Left renal cortex interstitium (tissue), 4 donors: Measurements from ENCODE around the gene CSMD2. TPM values are rescaled to one million over a fixed set of nuclear protein-coding genes. Genes with fewer than 3 reads are reported as not detected.

ENCODE experiments used
- DNase-seq, 4 donors: peaks; one replicate each; pipeline ENCODE4 v3.0.0-alpha.2; 2013; ENCODE audit warnings: low read depth in 4 of 4, low spot score in 2 of 4, missing footprints in 1 of 4
- polyA plus RNA-seq, 4 donors: library from polyadenylated mRNA; unstranded; fragments of 120-200 nt; gene quantifications; one replicate each; pipeline ENCODE4 v1.2.1, GENCODE V29; 2013; ENCODE audit not compliant: insufficient read length in 4 of 4

Gene CSMD2
- polyA plus RNA-seq, 4 donors = 0.60 to 1.4 (median 0.92) TPM

- DNase-seq = no peak
Measured at GRCh38 chr1:33482412-33482811, 682.6 kb downstream of the CSMD2 start.

DNA sequence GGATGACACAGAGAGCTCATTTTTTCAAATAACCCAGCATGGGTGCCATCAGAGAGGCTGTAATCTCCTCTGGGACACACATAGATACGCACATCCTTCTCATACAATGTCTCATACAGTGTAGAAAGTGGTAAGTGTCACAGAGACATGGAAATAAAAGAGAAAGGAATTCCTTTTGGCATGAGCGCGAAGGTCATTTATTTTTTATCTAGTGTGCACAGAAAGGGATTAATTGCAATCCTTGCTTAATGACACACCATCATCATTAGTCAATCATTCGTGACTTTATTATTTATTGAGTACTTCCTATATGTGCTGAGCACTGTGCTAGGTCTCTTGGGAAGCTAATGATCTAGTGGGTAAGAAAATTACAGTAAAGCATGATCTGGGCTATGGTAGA lies 687.6 kb downstream of the CSMD2 start:
- DNase-seq = no peak

DNA sequence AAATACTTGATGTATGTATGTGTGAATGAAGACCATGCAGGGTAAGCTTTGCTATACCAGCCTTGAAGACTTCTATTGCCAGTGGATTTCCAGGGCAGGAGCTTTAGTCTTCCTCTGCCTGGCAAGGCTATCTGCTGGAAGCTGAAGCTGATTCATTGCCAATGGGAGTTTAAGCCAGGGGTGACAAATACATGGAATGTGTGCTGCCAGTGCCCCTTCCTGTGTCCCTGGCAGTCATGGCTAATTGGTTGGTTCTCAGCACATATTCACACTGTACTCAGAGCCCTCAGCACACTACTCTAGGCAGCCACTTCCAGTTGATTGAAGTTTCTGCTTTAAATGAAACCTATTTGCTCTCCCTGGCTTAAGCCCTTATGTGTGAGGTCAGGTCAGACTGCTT lies 691.1 kb downstream of the CSMD2 start:
- DNase-seq = no peak

GRCh38 chr1:33472269-33472980 lies 692.6 kb downstream of the CSMD2 start, which contains the start of gene ZSCAN20:
Gene ZSCAN20 (plus strand): TSS chr1:33472645. CDS start chr1:33479289, 6,644 bp downstream.
- DNase-seq = peak; percentile 84 to 96 (median 92)

GRCh38 chr1:33471416-33471815 lies 693.6 kb downstream of the CSMD2 start:
- no peak for DNase-seq

- DNase-seq = peak; percentile 56 to 81 (median 66)
Measured at GRCh38 chr1:33470495-33471012, 694.5 kb downstream of the CSMD2 start.

GRCh38 chr1:33469691-33470090 lies 695.3 kb downstream of the CSMD2 start:
- no peak for DNase-seq

DNA sequence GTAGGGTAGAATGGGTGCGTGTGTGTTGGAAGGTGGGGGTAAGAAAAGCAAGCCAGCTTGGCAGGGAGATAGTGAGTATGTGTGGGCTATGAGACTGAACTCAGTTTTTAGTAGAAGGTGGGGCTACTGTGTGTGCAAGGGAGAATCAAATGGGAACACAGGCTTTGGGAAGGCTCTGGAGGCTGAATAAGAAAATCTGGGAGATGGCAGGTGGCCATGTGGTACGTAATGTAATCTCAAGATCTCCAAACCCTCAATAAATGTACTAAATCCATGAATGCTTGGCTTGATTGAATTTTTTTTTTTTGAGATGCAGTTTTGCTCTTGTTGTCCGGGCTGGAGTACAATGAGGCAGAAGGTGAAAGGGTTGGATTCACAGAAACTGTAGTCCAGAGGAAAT lies 696.1 kb downstream of the CSMD2 start:
- no peak for DNase-seq

DNA sequence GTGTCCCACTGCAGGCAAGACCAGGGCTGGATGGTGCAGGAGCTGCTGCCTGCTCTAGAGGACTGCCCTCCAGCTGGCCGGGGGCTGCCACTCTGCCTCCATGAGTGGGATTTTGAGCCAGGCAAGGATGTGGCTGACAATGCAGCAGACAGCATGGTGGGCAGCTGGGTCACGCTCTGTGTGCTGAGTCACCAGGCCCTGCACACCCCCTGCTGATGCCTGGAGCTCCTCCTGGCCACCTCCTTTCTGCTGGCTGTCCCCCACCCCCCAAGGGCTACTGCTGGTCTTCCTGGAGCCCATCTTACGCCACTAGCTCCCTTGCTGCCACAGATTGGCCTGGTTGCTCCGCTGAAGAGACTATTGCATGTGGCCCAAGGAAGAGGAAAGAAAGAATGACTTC lies 696.5 kb downstream of the CSMD2 start:
- no peak for DNase-seq

GRCh38 chr1:33468011-33468410 lies 697.0 kb downstream of the CSMD2 start:
- no peak for DNase-seq

- DNase-seq = peak in 1 of 4 donors; percentile 55
Measured at GRCh38 chr1:33466159-33466558, 698.9 kb downstream of the CSMD2 start.

GRCh38 chr1:33465316-33465715 lies 699.7 kb downstream of the CSMD2 start:
- no peak for DNase-seq

GRCh38 chr1:33464552-33464951 lies 700.5 kb downstream of the CSMD2 start:
- no peak for DNase-seq

Other genes starting within 250 kb of the CSMD2 start
- gene C1orf94, start 11.7 kb upstream of the CSMD2 start, polyA plus RNA-seq = under 1 TPM in 1 of 4 donors, not detected in 3; 0.13 TPM